HG02642 (cell line): ENCODE data around the gene TSPAN10.
A peak's percentile ranks its signal among the peaks of the same experiment; 100 is the strongest.

Experiments used
- ATAC-seq: cut with Tn5 transposase; IDR thresholded peaks from one replicate; pipeline ENCODE4 v1.9.1; 2021; ENCODE audit warnings: mild to moderate bottlenecking; ENCODE audit not compliant: unreplicated experiment, poor library complexity

TSPAN10 gene

DNA sequence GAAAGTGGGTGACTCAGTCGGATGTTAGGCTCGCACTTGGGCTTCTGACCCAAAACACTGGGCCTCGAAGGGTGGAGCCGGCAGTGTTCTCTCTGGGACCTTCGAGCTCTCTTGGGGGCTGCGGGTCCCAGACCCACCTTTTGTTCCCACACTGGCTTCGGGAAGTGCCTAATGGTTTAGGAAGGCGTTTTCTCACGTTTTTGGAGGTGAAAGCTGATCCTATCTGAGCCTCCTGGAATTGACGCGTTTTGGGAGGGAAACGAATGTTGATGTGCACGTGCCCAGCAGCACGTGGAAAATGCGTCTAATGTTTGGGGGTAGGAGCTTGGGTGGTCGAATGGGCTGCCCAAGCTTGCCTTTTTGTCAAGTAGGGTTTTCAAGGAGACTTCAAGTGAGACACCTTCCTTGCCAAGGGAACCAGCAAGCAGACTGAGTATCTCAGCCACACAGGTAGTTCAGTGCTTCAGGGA, 47.5 kb downstream of the TSPAN10 start:
- peak; percentile 0 for ATAC-seq

- no peak for ATAC-seq
Observed at GRCh38 chr17:81685108-81685507, 48.1 kb downstream of the TSPAN10 start.

GRCh38 chr17:81686614-81687013, 49.6 kb downstream of the TSPAN10 start:
- ATAC-seq, result no peak

DNA sequence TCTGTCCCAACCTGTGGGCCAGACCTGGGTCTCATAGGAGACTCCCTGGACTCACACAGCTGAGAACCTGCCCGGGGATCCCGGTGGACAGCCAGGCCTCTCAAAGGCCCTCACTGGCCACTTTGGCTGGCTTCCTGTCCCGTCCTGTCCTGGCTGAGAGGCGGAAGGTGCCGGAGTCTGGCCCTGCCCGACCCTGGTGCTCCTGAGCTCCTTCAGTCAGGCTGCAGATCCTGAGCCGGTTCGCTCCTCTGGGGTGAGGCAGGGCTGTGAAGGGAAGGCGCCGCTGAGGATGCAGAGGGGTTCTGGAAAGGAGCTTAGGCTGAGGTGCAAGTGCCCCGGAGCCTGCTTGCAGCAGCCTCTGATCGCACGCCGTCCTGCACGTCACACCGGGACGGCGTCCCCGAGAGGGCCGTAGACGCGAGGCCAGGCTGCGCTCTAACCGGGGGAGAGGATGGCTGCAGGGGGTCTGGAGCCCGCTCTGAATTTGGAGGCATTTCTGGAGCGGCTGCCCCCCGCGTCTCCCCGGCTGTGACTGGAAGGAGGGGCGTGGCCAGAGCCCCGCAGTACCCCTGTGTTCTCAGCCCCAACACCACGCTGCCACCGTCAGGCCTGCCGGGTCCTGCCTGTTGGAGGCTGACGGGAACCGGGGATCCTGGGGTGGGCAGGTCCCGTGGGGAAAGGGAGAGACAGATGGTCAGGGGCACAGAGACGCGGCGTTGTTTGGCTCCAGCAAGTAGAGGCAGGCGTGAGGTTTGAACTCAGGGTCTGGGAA, 51.0 kb downstream of the TSPAN10 start:
- no peak for ATAC-seq

DNA sequence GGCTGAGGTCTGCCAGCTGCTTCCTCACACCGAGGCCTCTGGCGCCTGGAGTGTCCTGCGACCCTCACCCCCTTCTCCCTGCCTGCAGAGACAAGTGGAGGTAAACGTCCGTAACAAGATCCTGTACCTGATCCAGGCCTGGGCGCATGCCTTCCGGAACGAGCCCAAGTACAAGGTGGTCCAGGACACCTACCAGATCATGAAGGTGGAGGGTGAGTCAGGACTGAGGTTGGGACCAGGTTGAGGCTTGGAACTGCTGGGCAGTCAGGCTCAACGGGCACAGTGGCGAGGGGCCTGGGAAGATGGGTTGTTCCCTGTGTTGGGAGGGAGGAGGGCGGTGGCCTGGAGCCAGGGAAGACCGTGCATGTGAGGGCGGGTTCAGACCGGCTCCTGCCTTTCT, 51.6 kb downstream of the TSPAN10 start:
- no peak for ATAC-seq

GRCh38 chr17:81690066-81690465, 53.1 kb downstream of the TSPAN10 start:
- no peak for ATAC-seq

- no peak for ATAC-seq
Observed at GRCh38 chr17:81690549-81690948, 53.6 kb downstream of the TSPAN10 start.

GRCh38 chr17:81691196-81691595, 54.2 kb downstream of the TSPAN10 start:
- no peak for ATAC-seq

- no peak for ATAC-seq
Observed at GRCh38 chr17:81691608-81692007, 54.6 kb downstream of the TSPAN10 start.

DNA sequence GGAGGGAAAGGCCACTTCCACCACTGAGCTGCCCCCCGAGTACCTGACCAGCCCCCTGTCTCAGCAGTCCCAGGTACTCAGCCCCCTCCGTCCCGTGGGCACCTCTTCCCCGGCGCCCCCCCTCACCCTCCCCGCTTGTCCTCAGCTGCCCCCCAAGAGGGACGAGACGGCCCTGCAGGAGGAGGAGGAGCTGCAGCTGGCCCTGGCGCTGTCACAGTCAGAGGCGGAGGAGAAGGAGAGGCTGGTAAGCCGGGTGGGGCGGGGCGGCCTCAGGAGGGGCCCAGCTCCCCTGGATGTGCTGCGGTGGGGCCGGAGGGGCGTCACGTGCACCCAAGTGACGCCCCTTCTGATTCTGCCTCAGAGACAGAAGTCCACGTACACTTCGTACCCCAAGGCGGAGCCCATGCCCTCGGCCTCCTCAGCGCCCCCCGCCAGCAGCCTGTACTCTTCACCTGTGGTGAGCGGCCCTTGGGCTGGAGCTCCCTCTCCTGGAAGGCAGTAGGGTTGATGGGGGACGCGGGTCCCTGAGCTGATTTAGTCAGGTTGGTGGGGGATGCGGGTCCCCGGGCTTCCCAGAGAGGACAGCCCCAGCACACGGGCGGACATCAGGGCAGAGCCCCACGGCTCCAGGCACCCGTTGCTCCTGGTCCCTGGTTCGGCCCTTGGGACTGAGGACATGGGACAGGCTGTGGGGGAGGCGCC, 56.7 kb downstream of the TSPAN10 start:
- ATAC-seq, result no peak

DNA sequence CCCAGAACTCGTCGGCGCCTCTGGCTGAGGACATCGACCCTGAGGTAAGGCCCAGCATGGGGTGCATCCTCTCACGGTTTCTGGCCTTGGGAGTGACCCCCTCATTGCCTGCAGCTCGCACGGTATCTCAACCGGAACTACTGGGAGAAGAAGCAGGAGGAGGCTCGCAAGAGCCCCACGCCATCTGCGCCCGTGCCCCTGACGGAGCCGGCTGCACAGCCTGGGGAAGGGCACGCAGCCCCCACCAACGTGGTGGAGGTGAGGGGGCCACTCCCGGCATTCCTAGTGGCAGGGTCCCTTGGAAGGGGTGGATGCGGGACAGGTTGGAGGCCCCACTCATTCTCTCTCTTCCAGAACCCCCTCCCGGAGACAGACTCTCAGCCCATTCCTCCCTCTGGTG, 57.8 kb downstream of the TSPAN10 start:
- no peak for ATAC-seq

GRCh38 chr17:81695211-81695610, 58.2 kb downstream of the TSPAN10 start:
- ATAC-seq, result no peak

- no peak for ATAC-seq
Observed at GRCh38 chr17:81695801-81696200, 58.8 kb downstream of the TSPAN10 start.

- no peak for ATAC-seq
Observed at GRCh38 chr17:81696218-81696941, 59.4 kb downstream of the TSPAN10 start.

DNA sequence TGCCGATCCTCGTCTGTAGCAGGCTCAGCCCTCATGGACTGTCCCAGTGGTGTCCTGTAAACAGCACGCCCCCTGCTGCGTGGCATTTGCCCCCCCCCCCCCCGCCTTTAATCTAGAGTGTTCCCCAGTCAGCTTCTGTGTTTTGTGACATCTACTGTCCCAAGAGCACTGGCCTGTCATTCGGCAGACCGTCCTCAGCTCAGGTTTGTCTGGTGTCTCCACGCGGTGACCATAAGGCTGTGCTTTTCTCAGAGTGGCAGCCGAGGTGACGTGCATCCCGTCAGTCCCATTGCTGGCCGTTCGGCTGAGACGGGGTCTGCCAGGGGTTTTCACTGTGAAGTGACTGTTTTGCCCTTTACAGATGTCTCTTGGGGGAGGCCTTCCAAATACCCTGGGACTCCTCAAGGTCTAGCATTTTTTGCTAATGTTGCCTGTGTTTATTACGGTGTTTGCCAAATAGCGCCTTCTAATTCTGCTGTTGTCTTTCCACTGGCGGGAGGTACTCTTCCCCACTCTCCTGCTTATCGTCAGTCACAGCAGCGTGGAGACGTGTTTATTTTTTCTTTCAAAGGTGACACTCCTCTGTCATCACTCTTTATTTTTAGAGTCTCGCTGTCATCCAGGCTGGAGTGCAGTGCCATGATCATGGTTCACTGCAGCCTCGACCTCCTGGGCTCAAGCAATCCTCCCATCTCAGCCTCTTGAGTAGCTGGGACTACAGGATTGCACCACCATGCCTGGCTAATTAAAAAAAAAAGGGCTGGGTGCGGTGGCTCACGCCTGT, 60.5 kb downstream of the TSPAN10 start:
- ATAC-seq, result no peak
